Activated naive CD4-positive, alpha-beta T cell (primary cell): Measurements from ENCODE around the gene APCDD1L.
"Not testable (repeated sequence)": the region's sequence is repeated elsewhere in the genome, so short reads cannot be mapped to it uniquely, and the experiment has no call there.

Experiments used
- DNase-seq, 4 experiments: peaks; one replicate each; lab custom pipeline; 2025; lab: John Stamatoyannopoulos, UW

The APCDD1L gene

DNA sequence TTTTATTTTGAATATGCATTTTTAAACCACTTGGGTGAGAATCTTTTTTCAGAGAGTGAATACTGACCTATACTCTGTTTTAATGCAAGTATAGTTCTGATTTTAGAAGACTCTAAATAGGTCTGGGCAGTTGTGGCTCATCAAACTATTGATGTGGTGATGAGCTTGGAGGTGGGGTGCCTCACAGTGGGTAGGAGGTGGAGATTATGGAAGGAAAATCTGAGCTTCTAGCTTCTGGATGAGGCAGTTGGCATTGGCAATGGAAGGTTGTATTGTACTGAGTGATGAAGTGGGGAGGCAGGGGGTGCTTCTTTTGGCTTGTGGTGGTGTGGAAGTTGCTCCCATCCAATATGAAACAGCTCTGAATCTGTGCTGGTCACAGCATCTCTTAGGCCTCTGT is 73.5 kb downstream of the APCDD1L start:
- no peak for DNase-seq

GRCh38 chr20:58440021-58440767 is 75.0 kb downstream of the APCDD1L start:
- DNase-seq, result no peak

- DNase-seq, result no peak
Observed at GRCh38 chr20:58438970-58439808, 76.0 kb downstream of the APCDD1L start.

DNA sequence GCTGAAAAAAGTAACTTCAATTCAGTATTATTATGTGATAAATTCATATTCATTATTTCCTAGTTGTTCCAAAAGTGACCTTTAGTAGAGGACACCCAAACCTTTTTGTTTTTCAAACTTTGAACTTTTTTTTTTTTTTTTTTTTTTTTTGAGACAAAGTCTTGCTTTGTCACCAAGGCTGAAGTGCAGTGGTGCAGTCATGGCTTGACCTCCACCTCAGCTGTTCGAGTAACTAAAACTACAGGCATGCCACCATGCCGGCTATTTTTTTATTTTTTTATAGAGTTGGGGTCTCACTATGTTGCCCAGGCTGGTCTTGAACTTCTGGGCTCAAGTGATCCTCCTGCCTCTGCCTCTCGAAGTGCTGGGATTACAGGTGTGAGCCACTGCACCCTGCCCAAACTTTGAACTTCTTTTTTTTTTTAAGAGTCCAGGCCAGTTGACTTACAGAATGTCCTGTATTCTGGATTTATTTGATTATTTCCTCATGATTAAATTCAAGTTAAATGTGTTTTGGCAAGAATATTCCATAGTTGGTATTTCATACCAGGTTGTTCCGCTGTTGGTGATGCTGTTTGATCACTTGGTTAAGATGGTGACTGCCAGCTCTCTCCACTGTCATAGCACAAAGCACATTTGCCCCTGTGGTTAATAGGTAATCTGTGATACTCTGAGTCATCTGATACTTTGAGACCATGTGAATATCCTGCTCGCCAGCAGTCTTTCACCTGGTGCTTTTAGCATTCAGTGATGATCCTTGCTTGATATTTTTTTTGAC is 78.1 kb downstream of the APCDD1L start:
- DNase-seq, result no peak

GRCh38 chr20:58435237-58435636 is 80.0 kb downstream of the APCDD1L start:
- no peak for DNase-seq

- DNase-seq, result no peak
Observed at GRCh38 chr20:58434326-58434725, 80.9 kb downstream of the APCDD1L start.

DNA sequence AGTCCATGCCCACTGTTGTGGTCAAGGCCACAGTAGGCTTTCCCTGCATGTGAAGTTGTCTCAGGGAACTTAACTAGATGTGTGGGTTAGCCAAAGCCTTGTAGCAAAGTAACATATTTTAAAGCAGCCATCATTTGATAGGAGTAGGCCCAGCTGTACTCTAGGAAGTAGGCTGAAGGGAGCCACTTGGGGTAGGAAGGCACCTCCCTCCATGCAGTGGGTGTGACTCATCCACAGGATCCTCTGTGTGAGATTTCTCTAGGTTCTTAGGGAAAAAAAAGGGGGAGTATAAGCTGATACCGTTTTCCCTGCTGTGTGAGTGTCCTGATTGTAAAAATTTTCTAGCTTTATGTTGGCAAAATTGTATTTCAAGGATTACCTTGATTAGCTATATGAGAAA is 81.4 kb downstream of the APCDD1L start:
- DNase-seq, result no peak

DNA sequence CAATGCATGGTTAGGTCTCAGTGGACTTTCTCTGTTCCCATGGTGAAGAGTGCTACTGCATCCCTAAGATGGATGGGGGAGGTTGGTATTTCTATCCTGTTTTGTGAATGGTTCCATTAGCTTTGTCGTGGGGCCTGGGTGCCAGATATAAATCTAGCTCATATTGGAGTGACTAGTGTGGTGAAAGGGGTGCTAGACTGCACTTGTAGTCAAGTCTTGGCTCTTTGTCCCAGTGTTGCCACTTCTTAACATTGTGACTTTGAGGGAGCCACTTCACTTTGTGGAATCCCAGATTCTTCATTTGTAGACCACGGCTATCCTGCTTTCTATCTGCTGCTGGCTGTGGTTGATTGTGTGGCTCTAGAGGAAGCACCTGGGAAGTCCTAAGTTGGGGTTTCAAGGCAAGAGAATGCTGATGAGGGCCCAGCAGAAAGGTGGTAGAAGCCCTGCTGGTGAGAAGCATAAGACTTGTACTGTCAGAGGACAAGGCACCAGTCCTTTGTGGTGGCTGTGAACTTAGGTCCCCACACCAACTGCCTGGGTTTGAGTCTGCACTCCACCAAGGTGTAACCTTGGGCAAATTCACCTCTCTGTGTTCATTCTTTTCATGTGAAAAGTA is 82.1 kb downstream of the APCDD1L start:
- DNase-seq, result no peak

DNA sequence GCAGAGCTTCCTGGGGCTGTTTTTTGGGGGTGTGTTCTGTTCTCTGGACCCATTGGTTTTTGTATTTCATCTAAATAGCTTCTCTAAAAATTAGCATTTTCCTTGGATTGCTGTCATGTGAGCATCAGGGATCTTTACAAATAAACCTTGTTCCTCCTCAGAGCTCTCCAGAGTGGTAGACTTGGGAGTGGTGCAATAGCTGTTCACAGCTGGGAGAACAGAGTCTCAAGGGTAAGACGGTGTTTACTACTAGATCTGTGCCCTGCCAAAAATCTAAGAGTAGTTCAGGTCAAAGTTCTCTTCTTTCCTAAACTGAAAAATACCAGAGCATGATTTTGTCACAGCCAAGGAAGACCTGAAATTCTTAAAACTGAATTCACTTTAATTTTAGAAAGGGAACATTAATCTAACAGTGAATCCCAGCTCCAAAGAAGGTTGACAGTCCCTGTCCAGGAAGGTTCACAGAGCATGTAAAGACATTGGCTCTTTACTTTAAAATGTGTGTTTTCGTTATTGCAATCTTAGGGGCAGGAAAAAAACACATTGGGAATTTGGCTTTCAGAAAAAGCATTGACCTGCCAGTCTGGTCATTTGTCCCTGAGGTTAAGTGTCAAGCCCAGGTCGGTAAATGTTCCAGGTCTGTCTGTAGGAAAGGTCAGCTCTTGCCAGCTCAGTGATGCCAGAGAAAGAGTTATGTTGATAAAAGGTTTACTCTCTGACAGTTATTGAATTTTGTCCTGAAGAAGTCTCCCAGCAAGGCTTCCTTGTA is 82.8 kb downstream of the APCDD1L start:
- DNase-seq, result no peak

- no peak for DNase-seq
Observed at GRCh38 chr20:58431134-58431533, 84.1 kb downstream of the APCDD1L start.

- DNase-seq, result no peak
Observed at GRCh38 chr20:58429303-58429702, 85.9 kb downstream of the APCDD1L start.

GRCh38 chr20:58428364-58428763 is 86.8 kb downstream of the APCDD1L start:
- no peak for DNase-seq

DNA sequence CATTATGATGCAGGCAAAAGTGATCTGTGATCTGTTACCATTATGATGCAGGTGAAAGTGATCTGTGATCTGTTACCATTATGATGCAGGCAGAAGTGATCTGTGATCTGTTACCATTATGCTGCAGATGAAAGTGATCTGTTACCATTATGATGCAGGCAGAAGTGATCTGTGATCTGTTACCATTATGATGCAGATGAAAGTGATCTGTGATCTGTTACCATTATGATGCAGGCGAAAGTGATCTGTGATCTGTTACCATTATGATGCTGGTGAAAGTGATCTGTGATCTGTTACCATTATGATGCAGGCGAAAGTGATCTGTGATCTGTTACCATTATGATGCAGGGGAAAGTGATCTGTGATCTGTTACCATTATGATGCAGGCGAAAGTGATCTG is 87.6 kb downstream of the APCDD1L start:
- DNase-seq, result not testable (repeated sequence)

- DNase-seq, result no peak
Observed at GRCh38 chr20:58424218-58424969, 90.8 kb downstream of the APCDD1L start.

DNA sequence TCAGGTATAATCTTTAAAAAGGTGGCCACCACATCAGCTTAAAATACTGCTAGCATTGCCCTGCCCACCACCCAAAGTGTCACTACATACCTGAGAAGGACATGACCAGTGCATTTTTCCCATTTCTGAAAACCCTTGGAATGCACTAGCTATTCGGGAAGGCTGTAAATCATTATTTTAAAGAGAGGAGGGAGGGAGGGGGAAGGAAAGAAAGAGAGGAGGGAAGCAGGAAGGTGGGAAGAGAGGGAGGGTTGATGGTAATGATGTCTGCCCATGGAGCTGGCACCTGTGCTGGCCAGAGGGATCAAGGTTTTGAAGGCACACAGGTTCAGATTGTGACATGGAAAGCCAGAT is 93.7 kb downstream of the APCDD1L start:
- DNase-seq, result no peak

- DNase-seq, result no peak
Observed at GRCh38 chr20:58420798-58421496, 94.3 kb downstream of the APCDD1L start.

GRCh38 chr20:58418949-58419748 is 96.0 kb downstream of the APCDD1L start:
- no peak for DNase-seq

GRCh38 chr20:58417438-58417837 is 97.8 kb downstream of the APCDD1L start:
- no peak for DNase-seq

- no peak for DNase-seq
Observed at GRCh38 chr20:58416835-58417234, 98.4 kb downstream of the APCDD1L start.
